ENCODE data around the gene SELPLG.

DNA sequence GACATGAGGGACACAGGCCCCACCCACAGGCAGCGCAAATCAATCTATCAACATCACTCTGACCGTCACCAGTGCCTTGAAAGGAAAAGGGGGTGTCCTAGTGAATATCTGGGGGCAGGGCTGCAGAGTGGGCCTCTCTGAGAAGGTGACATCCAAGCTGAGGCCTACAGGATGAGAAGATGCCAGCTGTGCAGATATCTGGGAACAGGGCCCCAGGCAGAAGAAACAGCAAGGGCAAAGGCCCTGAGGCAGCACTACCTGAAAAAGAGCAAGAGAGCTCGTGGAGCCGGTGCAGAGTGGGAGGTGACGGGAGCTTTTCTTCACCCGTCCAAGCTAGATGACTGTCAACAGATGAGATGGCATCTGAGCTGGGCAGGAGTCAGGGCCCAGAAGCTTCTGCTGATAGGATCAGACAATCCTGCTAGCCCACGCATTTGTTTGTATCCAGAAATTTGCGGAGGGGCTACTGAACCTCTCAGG lies 23.3 kb downstream of the SELPLG start:
- TF ChIP-seq POLR2A (IDR thresholded peaks at IDR 0.05), result no peak
- TF ChIP-seq, protein P1, sequence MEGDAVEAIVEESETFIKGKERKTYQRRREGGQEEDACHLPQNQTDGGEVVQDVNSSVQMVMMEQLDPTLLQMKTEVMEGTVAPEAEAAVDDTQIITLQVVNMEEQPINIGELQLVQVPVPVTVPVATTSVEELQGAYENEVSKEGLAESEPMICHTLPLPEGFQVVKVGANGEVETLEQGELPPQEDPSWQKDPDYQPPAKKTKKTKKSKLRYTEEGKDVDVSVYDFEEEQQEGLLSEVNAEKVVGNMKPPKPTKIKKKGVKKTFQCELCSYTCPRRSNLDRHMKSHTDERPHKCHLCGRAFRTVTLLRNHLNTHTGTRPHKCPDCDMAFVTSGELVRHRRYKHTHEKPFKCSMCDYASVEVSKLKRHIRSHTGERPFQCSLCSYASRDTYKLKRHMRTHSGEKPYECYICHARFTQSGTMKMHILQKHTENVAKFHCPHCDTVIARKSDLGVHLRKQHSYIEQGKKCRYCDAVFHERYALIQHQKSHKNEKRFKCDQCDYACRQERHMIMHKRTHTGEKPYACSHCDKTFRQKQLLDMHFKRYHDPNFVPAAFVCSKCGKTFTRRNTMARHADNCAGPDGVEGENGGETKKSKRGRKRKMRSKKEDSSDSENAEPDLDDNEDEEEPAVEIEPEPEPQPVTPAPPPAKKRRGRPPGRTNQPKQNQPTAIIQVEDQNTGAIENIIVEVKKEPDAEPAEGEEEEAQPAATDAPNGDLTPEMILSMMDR (IDR thresholded peaks at IDR 0.05), result no peak
